HCT116 (cell line): ENCODE results near the gene EIF2S3B.

Experiments used
- CEBPB ChIP-seq: IDR thresholded peaks from 2 replicates; pipeline ENCODE4 v1.6.1; 2012; ENCODE audit warnings: low read depth
- CTCF ChIP-seq, 3 experiments: fragments of 200-600 bp in 1 of 3; sonication (generic) in 1 of 3; IDR thresholded peaks in 2 of 3; conservative IDR thresholded peaks in 1 of 3; 2 replicates each; pipeline ENCODE4 v1.5.1; 2012 to 2017; ENCODE audit warnings: low read depth in 2 of 3, low read length in 2 of 3, antibody characterized with exemption in 1 of 3, borderline replicate concordance in 1 of 3, control low read depth in 1 of 3, mild to moderate bottlenecking in 1 of 3, mixed read lengths in 1 of 3, mixed run types in 1 of 3, moderate library complexity in 1 of 3; ENCODE audit not compliant: insufficient read depth in 1 of 3
- EZH2 ChIP-seq: fragments of 200-600 bp; sonication (generic); IDR thresholded peaks from 2 replicates; pipeline ENCODE4 v1.6.1; 2017; ENCODE audit warnings: antibody characterized with exemption, mixed run types
- MAX ChIP-seq: IDR thresholded peaks from 2 replicates; pipeline ENCODE4 v1.6.1; 2012
- POLR2A ChIP-seq: IDR thresholded peaks from 2 replicates; pipeline ENCODE4 v1.7.0; 2011; ENCODE audit warnings: borderline replicate concordance; ENCODE audit not compliant: insufficient read depth, insufficient read length; ENCODE audit errors: extremely low read depth
- POLR2AphosphoS5 ChIP-seq: IDR thresholded peaks from 2 replicates; pipeline ENCODE4 v1.6.1; 2011; ENCODE audit warnings: mild to moderate bottlenecking, low read depth, low read length, moderate library complexity
- SIN3A ChIP-seq: IDR thresholded peaks from 2 replicates; pipeline ENCODE4 v1.6.1; 2012; ENCODE audit warnings: low read depth
- SP1 ChIP-seq: IDR thresholded peaks from 2 replicates; pipeline ENCODE4 v1.6.1; 2012; ENCODE audit warnings: low read depth
- SRF ChIP-seq: IDR thresholded peaks from 2 replicates; pipeline ENCODE4 v1.6.1; 2012; ENCODE audit warnings: low read depth
- YY1 ChIP-seq: IDR thresholded peaks from 2 replicates; pipeline ENCODE4 v1.6.1; 2011; ENCODE audit warnings: low read length, low read depth, moderate library complexity, mild to moderate bottlenecking; ENCODE audit not compliant: insufficient replicate concordance; ENCODE audit errors: extremely low read depth
- TF ChIP-seq, protein P1 (sequence below): IDR thresholded peaks from 2 replicates; pipeline ENCODE4 v1.6.1; 2011; ENCODE audit warnings: mild to moderate bottlenecking, low read length, moderate library complexity; ENCODE audit not compliant: insufficient replicate concordance; ENCODE audit errors: extremely low read depth
- TF ChIP-seq, protein P2 (sequence below): IDR thresholded peaks from 2 replicates; pipeline ENCODE4 v1.6.1; 2012; ENCODE audit warnings: low read depth

DNA sequence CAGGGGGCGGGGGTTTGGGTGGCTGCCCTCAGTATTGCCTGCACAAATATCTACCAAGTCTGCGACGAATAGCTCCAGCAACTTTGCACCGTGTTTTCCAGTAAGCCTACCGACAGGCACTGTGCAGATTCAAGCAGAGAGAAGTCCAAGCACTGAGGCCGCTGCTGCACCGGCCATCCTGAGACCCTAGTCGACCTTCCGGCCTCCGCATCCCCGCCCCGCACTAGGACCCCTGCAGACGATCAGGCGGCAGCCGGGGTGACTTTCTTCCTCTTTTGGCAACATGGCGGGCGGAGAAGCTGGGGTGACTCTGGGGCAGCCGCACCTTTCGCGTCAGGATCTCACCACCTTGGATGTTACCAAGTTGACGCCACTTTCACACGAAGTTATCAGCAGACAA is at the start of gene EIF2S3B:
- TF ChIP-seq CTCF (IDR thresholded peaks at IDR 0.05 in 2 of 3, conservative IDR thresholded peaks at IDR 0.05 in 1 of 3; ENCODE audit: borderline replicate concordance in 1 of 3, insufficient read depth in 1 of 3, low read depth in 2 of 3, low read length in 2 of 3) (no peak), CEBPB (no peak), SP1 (no peak), YY1 (no peak), POLR2AphosphoS5 (no peak), POLR2A (no peak), EZH2 (no peak), SRF (no peak), MAX (no peak), SIN3A (no peak)
- TF ChIP-seq, protein P1, sequence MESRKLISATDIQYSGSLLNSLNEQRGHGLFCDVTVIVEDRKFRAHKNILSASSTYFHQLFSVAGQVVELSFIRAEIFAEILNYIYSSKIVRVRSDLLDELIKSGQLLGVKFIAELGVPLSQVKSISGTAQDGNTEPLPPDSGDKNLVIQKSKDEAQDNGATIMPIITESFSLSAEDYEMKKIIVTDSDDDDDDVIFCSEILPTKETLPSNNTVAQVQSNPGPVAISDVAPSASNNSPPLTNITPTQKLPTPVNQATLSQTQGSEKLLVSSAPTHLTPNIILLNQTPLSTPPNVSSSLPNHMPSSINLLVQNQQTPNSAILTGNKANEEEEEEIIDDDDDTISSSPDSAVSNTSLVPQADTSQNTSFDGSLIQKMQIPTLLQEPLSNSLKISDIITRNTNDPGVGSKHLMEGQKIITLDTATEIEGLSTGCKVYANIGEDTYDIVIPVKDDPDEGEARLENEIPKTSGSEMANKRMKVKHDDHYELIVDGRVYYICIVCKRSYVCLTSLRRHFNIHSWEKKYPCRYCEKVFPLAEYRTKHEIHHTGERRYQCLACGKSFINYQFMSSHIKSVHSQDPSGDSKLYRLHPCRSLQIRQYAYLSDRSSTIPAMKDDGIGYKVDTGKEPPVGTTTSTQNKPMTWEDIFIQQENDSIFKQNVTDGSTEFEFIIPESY: no peak
- TF ChIP-seq, protein P2, sequence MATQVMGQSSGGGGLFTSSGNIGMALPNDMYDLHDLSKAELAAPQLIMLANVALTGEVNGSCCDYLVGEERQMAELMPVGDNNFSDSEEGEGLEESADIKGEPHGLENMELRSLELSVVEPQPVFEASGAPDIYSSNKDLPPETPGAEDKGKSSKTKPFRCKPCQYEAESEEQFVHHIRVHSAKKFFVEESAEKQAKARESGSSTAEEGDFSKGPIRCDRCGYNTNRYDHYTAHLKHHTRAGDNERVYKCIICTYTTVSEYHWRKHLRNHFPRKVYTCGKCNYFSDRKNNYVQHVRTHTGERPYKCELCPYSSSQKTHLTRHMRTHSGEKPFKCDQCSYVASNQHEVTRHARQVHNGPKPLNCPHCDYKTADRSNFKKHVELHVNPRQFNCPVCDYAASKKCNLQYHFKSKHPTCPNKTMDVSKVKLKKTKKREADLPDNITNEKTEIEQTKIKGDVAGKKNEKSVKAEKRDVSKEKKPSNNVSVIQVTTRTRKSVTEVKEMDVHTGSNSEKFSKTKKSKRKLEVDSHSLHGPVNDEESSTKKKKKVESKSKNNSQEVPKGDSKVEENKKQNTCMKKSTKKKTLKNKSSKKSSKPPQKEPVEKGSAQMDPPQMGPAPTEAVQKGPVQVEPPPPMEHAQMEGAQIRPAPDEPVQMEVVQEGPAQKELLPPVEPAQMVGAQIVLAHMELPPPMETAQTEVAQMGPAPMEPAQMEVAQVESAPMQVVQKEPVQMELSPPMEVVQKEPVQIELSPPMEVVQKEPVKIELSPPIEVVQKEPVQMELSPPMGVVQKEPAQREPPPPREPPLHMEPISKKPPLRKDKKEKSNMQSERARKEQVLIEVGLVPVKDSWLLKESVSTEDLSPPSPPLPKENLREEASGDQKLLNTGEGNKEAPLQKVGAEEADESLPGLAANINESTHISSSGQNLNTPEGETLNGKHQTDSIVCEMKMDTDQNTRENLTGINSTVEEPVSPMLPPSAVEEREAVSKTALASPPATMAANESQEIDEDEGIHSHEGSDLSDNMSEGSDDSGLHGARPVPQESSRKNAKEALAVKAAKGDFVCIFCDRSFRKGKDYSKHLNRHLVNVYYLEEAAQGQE: no peak
